DND-41 (cell line): ENCODE results near the gene RAB11FIP3.

Experiments used
- ATAC-seq: fragments of 200-7000 bp; cut with Tn5 transposase; 3 replicates; pipeline ENCODE4 v1.9.1; 2021; ENCODE audit warnings: low read depth; ENCODE audit not compliant: insufficient read depth
- DNase-seq: peaks from one replicate; pipeline ENCODE4 v3.0.0-alpha.2; 2020
- H2AFZ ChIP-seq: 2 replicates; pipeline ENCODE4 v1.6.0; 2012; ENCODE audit warnings: low read depth, low read length
- H3K27ac ChIP-seq: 2 replicates; pipeline ENCODE4 v1.5.1; 2012; ENCODE audit warnings: low read length, inconsistent platforms
- H3K27me3 ChIP-seq: fragments of 200-600 bp; sonication (generic); 2 replicates; pipeline ENCODE4 v1.6.0; 2012; ENCODE audit warnings: low read length, mild to moderate bottlenecking, inconsistent platforms; ENCODE audit not compliant: insufficient read depth, poor library complexity
- H3K36me3 ChIP-seq: 2 replicates; pipeline ENCODE4 v1.5.1; 2012; ENCODE audit warnings: low read length, inconsistent platforms; ENCODE audit not compliant: insufficient read depth
- H3K4me1 ChIP-seq: 2 replicates; pipeline ENCODE4 v1.5.1; 2012; ENCODE audit warnings: mild to moderate bottlenecking, low read length; ENCODE audit not compliant: insufficient read depth
- H3K4me2 ChIP-seq: 2 replicates; pipeline ENCODE4 v1.6.0; 2012; ENCODE audit warnings: mild to moderate bottlenecking, moderate library complexity, low read length, inconsistent platforms; ENCODE audit not compliant: insufficient read depth
- H3K4me3 ChIP-seq, 2 experiments: fragments of 200-600 bp in 1 of 2; shearing (Covaris generic) in 1 of 2; 2 replicates each; pipeline ENCODE4 v1.5.1; 2012 to 2016; ENCODE audit warnings: inconsistent platforms in 2 of 2, low read length in 2 of 2, mild to moderate bottlenecking in 2 of 2, low read depth in 1 of 2, moderate library complexity in 1 of 2
- H3K79me2 ChIP-seq: 2 replicates; pipeline ENCODE4 v1.6.0; 2012; ENCODE audit warnings: low read length, inconsistent platforms; ENCODE audit not compliant: insufficient read depth
- H3K9ac ChIP-seq: 2 replicates; pipeline ENCODE4 v1.6.0; 2012; ENCODE audit warnings: low read depth, mild to moderate bottlenecking, inconsistent platforms, low read length, moderate library complexity
- H3K9me3 ChIP-seq: 2 replicates; pipeline ENCODE4 v1.5.1; 2012; ENCODE audit warnings: low read length, moderate library complexity, mild to moderate bottlenecking, inconsistent platforms; ENCODE audit not compliant: insufficient read depth, severe bottlenecking
- H4K20me1 ChIP-seq: 2 replicates; pipeline ENCODE4 v1.6.0; 2012; ENCODE audit warnings: low read length; ENCODE audit not compliant: insufficient read depth
- CTCF ChIP-seq: IDR thresholded peaks from 2 replicates; pipeline ENCODE4 v1.5.1; 2012; ENCODE audit warnings: borderline replicate concordance, low read length, moderate library complexity, mild to moderate bottlenecking; ENCODE audit not compliant: poor library complexity, severe bottlenecking; ENCODE audit errors: extremely low read depth
- EZH2 ChIP-seq: IDR thresholded peaks from 3 replicates; pipeline ENCODE4 v1.6.1; 2012; ENCODE audit warnings: borderline replicate concordance, low read depth, mild to moderate bottlenecking, moderate library complexity, low read length, inconsistent platforms; ENCODE audit not compliant: severe bottlenecking

The RAB11FIP3 gene

GRCh38 chr16:500709-501108 lies 75.3 kb downstream of the RAB11FIP3 start:
- Histone ChIP-seq H4K20me1 (0 out of 2 replicates have a peak, but pooled peaks cover 4% of the 10 kb centered on the region), H3K36me3 (peaks cover 41% of the 10 kb centered on the region), H3K9me3 (no peaks in the 10 kb centered on the region), H3K4me2 (no peak overlapping the region), H3K9ac (no peak overlapping the region), H3K4me3 (no peak overlapping the region), H2AFZ (no peak overlapping the region), H3K79me2 (no peaks in the 10 kb centered on the region), H3K27me3 (no peaks in the 10 kb centered on the region), H3K4me1 (no peaks in the 10 kb centered on the region), H3K27ac (no peak overlapping the region)
- no peak for ATAC-seq
- DNase-seq, result no peak
- no peak for TF ChIP-seq CTCF
- TF ChIP-seq EZH2, result no peak

GRCh38 chr16:502179-502943 lies 76.9 kb downstream of the RAB11FIP3 start:
- no peak overlapping the region for H3K9ac ChIP-seq
- no peak for TF ChIP-seq CTCF
- no peak for TF ChIP-seq EZH2
- peaks cover 32% of the 10 kb centered on the region for H3K36me3 ChIP-seq
- H3K27ac ChIP-seq, result no peak overlapping the region
- H3K4me2 ChIP-seq, result no peak overlapping the region
- H3K4me3 ChIP-seq, result no peak overlapping the region
- 0 out of 2 replicates have a peak, but pooled peaks cover 4% of the 10 kb centered on the region for H4K20me1 ChIP-seq
- DNase-seq, result no peak
- H3K4me1 ChIP-seq, result no peaks in the 10 kb centered on the region
- no peak overlapping the region for H2AFZ ChIP-seq
- H3K9me3 ChIP-seq, result no peaks in the 10 kb centered on the region
- no peaks in the 10 kb centered on the region for H3K27me3 ChIP-seq
- ATAC-seq, result peak; percentile 28; the same call in 1 of the 3 replicates
- no peaks in the 10 kb centered on the region for H3K79me2 ChIP-seq

- Histone ChIP-seq H3K36me3 (peaks cover 24% of the 10 kb centered on the region), H3K4me1 (no peaks in the 10 kb centered on the region), H3K27me3 (no peaks in the 10 kb centered on the region), H3K4me2 (no peak overlapping the region), H3K9me3 (no peaks in the 10 kb centered on the region), H2AFZ (no peak overlapping the region), H4K20me1 (0 out of 2 replicates have a peak, but pooled peaks cover 4% of the 10 kb centered on the region), H3K79me2 (no peaks in the 10 kb centered on the region), H3K4me3 (no peak overlapping the region), H3K27ac (no peak overlapping the region), H3K9ac (no peak overlapping the region)
- DNase-seq (no peak), ATAC-seq (no peak)
- TF ChIP-seq EZH2 (no peak), CTCF (no peak)
Observed at GRCh38 chr16:503150-504071, 78.0 kb downstream of the RAB11FIP3 start.
